Liver (tissue), 3 donors: ENCODE results near the gene TRUB2.

Source experiments
- CTCF ChIP-seq: fragments of 150-350 bp; IDR thresholded peaks from 2 replicates; pipeline ENCODE4 v1.5.1; 2017; ENCODE audit warnings: improper control_type of control experiment, low read depth, low read length; ENCODE audit not compliant: missing input control
- GABPA ChIP-seq, 2 donors: IDR thresholded peaks in 1 of 2; conservative IDR thresholded peaks in 1 of 2; 2 replicates each; pipeline ENCODE4 v1.6.1; 2016; ENCODE audit warnings: antibody characterized with exemption in 2 of 2, mild to moderate bottlenecking in 1 of 2, moderate library complexity in 1 of 2
- HNF4A ChIP-seq, 2 donors: conservative IDR thresholded peaks; 2 replicates each; pipeline ENCODE4 v1.6.1; 2016; ENCODE audit warnings: antibody characterized with exemption in 2 of 2, mild to moderate bottlenecking in 2 of 2
- JUND ChIP-seq, 2 donors: IDR thresholded peaks; 2 replicates each; pipeline ENCODE4 v1.6.1; 2016; ENCODE audit warnings: antibody characterized with exemption in 2 of 2
- MAX ChIP-seq: IDR thresholded peaks from 2 replicates; pipeline ENCODE4 v1.6.1; 2016; ENCODE audit warnings: antibody characterized with exemption
- RAD21 ChIP-seq, 2 donors: IDR thresholded peaks; 2 replicates each; pipeline ENCODE4 v1.6.1; 2016; ENCODE audit warnings: antibody characterized with exemption in 2 of 2, mild to moderate bottlenecking in 2 of 2
- RXRA ChIP-seq, 2 donors: IDR thresholded peaks; 2 replicates each; pipeline ENCODE4 v1.6.1; 2017 to 2018; ENCODE audit warnings: antibody characterized with exemption in 2 of 2, mild to moderate bottlenecking in 1 of 2
- SP1 ChIP-seq: IDR thresholded peaks from 2 replicates; pipeline ENCODE4 v1.6.1; 2018; ENCODE audit warnings: antibody characterized with exemption, mild to moderate bottlenecking
- YY1 ChIP-seq: IDR thresholded peaks from 2 replicates; pipeline ENCODE4 v1.6.1; 2016; ENCODE audit warnings: antibody characterized with exemption, mild to moderate bottlenecking
- TF ChIP-seq, protein P1 (sequence below): IDR thresholded peaks from 2 replicates; pipeline ENCODE4 v1.6.1; 2016; ENCODE audit warnings: antibody characterized with exemption, mild to moderate bottlenecking
- TF ChIP-seq, protein P2 (sequence below): IDR thresholded peaks from 2 replicates; pipeline ENCODE4 v1.6.1; 2016; ENCODE audit warnings: antibody characterized with exemption
- donor health status: healthy.
- donor health status: healthy.

DNA sequence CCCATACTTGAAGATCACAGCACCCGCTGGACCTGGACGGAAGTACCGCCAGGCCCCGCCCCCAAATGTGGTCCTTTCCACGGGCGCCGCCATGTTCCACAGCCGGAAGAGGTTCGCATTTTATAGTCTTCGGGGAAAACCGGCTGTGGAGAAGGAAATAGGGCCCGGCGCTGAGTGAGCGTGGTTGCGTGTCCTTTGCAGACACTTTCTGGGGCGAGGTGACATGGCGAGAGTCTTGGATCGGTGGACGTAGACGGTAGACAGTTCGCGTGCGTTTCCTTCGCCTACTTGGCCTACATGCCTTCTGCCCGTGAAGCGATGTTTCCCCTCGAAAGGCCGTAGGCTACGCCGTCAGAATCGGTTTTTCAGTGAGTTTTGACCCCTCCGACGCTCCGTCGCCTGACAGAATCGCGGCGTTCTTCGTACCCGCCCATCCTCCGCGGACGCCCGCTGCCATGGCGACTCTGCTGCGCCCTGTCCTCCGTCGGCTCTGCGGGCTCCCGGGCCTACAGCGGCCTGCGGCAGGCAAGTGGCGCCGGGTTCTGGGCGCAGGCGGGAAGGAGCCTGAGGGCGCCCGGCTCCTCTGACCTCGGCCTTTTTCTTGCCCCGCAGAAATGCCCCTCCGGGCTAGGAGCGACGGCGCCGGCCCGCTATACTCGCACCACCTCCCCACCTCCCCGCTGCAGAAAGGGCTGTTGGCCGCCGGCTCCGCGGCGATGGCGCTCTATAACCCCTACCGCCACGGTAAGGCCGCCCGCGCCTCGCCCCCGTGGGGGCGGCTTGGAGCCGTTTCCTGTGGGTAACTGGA is at the start of gene TRUB2, which contains the start of gene COQ4:
- TF ChIP-seq YY1 (peak; percentile 99), CTCF (no peak), GABPA (IDR thresholded peaks at IDR 0.05 in 1 of 2, conservative IDR thresholded peaks at IDR 0.05 in 1 of 2) (peak; percentile 97 to 99), HNF4A (conservative IDR thresholded peaks at IDR 0.05) (peak; percentile 28 to 33), MAX (peak; percentile 99), SP1 (peak; percentile 64), RXRA (IDR thresholded peaks at IDR 0.05) (peak; percentile 42 to 69), JUND (IDR thresholded peaks at IDR 0.05) (no peak), RAD21 (IDR thresholded peaks at IDR 0.05) (peak; percentile 19 to 24)
- TF ChIP-seq, protein P1, sequence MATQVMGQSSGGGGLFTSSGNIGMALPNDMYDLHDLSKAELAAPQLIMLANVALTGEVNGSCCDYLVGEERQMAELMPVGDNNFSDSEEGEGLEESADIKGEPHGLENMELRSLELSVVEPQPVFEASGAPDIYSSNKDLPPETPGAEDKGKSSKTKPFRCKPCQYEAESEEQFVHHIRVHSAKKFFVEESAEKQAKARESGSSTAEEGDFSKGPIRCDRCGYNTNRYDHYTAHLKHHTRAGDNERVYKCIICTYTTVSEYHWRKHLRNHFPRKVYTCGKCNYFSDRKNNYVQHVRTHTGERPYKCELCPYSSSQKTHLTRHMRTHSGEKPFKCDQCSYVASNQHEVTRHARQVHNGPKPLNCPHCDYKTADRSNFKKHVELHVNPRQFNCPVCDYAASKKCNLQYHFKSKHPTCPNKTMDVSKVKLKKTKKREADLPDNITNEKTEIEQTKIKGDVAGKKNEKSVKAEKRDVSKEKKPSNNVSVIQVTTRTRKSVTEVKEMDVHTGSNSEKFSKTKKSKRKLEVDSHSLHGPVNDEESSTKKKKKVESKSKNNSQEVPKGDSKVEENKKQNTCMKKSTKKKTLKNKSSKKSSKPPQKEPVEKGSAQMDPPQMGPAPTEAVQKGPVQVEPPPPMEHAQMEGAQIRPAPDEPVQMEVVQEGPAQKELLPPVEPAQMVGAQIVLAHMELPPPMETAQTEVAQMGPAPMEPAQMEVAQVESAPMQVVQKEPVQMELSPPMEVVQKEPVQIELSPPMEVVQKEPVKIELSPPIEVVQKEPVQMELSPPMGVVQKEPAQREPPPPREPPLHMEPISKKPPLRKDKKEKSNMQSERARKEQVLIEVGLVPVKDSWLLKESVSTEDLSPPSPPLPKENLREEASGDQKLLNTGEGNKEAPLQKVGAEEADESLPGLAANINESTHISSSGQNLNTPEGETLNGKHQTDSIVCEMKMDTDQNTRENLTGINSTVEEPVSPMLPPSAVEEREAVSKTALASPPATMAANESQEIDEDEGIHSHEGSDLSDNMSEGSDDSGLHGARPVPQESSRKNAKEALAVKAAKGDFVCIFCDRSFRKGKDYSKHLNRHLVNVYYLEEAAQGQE, result peak; percentile 69
- TF ChIP-seq, protein P2, sequence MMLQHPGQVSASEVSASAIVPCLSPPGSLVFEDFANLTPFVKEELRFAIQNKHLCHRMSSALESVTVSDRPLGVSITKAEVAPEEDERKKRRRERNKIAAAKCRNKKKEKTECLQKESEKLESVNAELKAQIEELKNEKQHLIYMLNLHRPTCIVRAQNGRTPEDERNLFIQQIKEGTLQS, result peak; percentile 66
